K562 treated with DMSO at 1 percent for 12 hours (cell line): ENCODE results near the gene KRT82. TPM values are rescaled to one million over a fixed set of nuclear protein-coding genes. Genes with fewer than 3 reads are reported as not detected.

Source experiments
- total RNA-seq: library from RNA; unstranded; fragments of 300-600 nt; gene quantifications from 2 replicates; pipeline ENCODE4 v1.2.3, GENCODE V29; 2022; ENCODE audit not compliant: insufficient read depth

Gene KRT82
- not detected in 2 replicates for total RNA-seq

GRCh38 chr12:52405922-52406385 lies at the start of gene KRT82:
KRT82 (minus strand) TSS chr12:52406335; CDS start chr12:52406277, 58 bp downstream.

GRCh38 chr12:52452101-52452500 lies 46.0 kb upstream of the KRT82 start, which contains the start of gene KRT6B:
KRT6B (minus strand) TSS chr12:52452146; CDS start chr12:52452078, 68 bp downstream.

GRCh38 chr12:52434081-52434733 lies 28.1 kb upstream of the KRT82 start, which contains the start of gene KRT75:
KRT75 (minus strand) TSS chr12:52434371; CDS start chr12:52434304, 67 bp downstream.

GRCh38 chr12:52385226-52385702 lies 20.9 kb downstream of the KRT82 start, which contains the start of gene KRT84:
KRT84 (minus strand) TSS chr12:52385652; CDS start chr12:52385585, 67 bp downstream.

GRCh38 chr12:52366738-52367485 lies 39.2 kb downstream of the KRT82 start, which contains the start of gene KRT85:
KRT85 (minus strand) TSS chr12:52367481; CDS start chr12:52367405, 76 bp downstream.

Other genes with a start within 250 kb of the KRT82 start
- not detected in 2 replicates for gene KRT80, start 214.3 kb downstream of the KRT82 start, total RNA-seq
- not detected in 2 replicates for gene KRT7, start 173.1 kb downstream of the KRT82 start, total RNA-seq
- gene KRT86, start 131.7 kb downstream of the KRT82 start, total RNA-seq = not detected in 2 replicates
- gene KRT81, start 114.8 kb downstream of the KRT82 start, total RNA-seq = 0.33 TPM in 1 of 2 replicates, not detected in the other
- gene KRT83, start 84.9 kb downstream of the KRT82 start, total RNA-seq = not detected in 2 replicates
- gene KRT85, start 38.9 kb downstream of the KRT82 start, total RNA-seq = not detected in 2 replicates
- gene KRT84, start 20.7 kb downstream of the KRT82 start, total RNA-seq = not detected in 2 replicates
- not detected in 2 replicates for gene KRT75, start 28.0 kb upstream of the KRT82 start, total RNA-seq
- not detected in 2 replicates for gene KRT6B, start 45.8 kb upstream of the KRT82 start, total RNA-seq
- not detected in 2 replicates for gene KRT6C, start 67.5 kb upstream of the KRT82 start, total RNA-seq
- gene KRT6A, start 86.9 kb upstream of the KRT82 start, total RNA-seq = not detected in 2 replicates
- not detected in 2 replicates for gene KRT5, start 114.1 kb upstream of the KRT82 start, total RNA-seq
- gene KRT71, start 146.8 kb upstream of the KRT82 start, total RNA-seq = not detected in 2 replicates
- not detected in 2 replicates for gene KRT74, start 167.5 kb upstream of the KRT82 start, total RNA-seq
- gene KRT72, start 195.1 kb upstream of the KRT82 start, total RNA-seq = not detected in 2 replicates
- not detected in 2 replicates for gene KRT73, start 212.2 kb upstream of the KRT82 start, total RNA-seq
- gene KRT2, start 245.9 kb upstream of the KRT82 start, total RNA-seq = 0.26 TPM in 1 of 2 replicates, not detected in the other